Uterus (tissue), 2 donors: ENCODE data around the gene PRAME.

Source experiments
- CTCF ChIP-seq, 4 experiments: fragments of 200-600 bp in 2 of 4; fragments of 450-650 bp in 2 of 4; sonication (generic) in 2 of 4; IDR thresholded peaks; one replicate each; pipeline ENCODE4 v1.5.1; 2016 to 2019; ENCODE audit warnings: antibody characterized with exemption in 4 of 4, mild to moderate bottlenecking in 2 of 4, moderate library complexity in 1 of 4
- POLR2A ChIP-seq, 2 donors: fragments of 450-650 bp; IDR thresholded peaks; one replicate each; pipeline ENCODE4 v1.6.1; 2016; ENCODE audit warnings: antibody characterized with exemption in 2 of 2, mild to moderate bottlenecking in 1 of 2, moderate library complexity in 1 of 2

- no peak for TF ChIP-seq CTCF (IDR thresholded peaks at IDR 0.05)
- no peak for TF ChIP-seq POLR2A (IDR thresholded peaks at IDR 0.05)
Observed at GRCh38 chr22:22588485-22589164, 29.6 kb upstream of the PRAME start.
